Activated CD8-positive, alpha-beta memory T cell treated with anti-CD3 and anti-CD28 coated beads, Interleukin-2, amount 50 U/mL, for 1 hour (primary cell): ENCODE data around the gene PLCB1.

Source experiments
- DNase-seq: peaks from one replicate; pipeline ENCODE4 v3.0.0-alpha.2; 2020; ENCODE audit errors: extremely low read depth

PLCB1 gene

DNA sequence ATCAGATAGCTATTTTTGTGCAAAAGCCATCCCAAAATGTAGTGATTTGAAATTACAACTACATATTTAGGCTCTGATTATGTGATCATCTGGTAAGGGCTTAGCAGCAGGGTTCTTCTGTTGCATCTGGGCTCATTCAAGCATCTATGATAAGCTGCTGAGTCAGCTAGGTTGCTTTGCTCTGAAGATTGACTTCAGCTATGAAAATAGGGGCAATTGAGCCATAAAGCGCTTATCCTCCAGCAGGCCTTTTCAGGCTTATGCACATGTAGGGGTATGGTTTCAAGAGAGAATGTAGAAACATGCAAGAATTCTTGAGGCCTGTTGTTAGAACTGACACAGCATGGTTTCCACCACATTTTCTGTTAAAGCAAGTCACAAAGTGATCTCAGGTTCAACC, 114.1 kb downstream of the PLCB1 start:
- DNase-seq: no peak

DNA sequence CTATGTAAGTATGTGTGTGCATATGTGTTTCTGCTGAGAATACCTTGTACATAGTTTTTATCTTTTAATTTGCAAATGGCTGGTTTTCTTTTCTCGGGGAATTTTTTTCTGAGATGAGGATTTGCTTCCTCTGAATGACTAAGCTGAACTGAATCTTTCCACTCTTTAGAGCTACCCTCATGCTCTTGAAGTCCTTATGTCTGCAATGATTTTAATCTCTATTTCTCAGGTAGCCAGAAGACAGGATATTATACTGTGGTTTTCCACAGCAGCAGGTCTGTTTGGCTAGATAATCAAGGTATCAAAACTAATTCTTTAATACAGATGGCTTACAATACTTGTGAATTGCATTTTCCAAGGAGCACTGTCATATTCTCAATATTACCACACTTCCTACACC, 114.7 kb downstream of the PLCB1 start:
- no peak for DNase-seq

- DNase-seq: no peak
Observed at GRCh38 chr20:8248051-8248450, 116.0 kb downstream of the PLCB1 start.

- no peak for DNase-seq
Observed at GRCh38 chr20:8249634-8250033, 117.6 kb downstream of the PLCB1 start.

DNA sequence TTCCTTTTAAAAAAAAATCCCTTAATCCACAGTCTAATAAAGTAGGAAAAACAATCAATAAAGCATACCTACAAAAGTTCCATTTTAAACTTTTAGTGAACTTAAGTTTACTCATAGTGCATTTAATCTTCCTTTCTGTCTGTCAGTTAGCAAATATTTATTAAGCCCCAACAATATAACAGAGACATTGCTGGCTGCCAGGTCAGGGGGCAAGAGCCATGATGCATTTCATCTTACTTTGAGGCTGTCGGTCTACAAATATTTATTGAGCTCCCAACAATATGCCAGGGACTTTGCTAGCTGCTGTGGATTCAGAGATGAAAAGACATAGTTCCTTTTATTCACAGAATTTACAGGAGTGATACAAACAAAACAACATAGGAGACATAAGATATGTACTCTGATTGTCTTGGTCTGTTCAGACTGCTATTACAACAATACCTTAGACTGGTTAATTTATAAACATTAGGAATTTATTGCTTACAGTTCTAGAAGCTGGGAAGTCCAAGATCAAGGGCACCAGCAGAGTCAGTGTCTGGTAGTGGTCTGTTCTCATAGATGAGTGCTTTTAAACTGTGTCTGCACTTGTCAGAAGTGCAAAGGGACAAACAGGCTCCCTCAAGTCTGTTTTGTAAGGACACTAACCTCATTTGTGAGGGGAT, 118.6 kb downstream of the PLCB1 start:
- no peak for DNase-seq

DNA sequence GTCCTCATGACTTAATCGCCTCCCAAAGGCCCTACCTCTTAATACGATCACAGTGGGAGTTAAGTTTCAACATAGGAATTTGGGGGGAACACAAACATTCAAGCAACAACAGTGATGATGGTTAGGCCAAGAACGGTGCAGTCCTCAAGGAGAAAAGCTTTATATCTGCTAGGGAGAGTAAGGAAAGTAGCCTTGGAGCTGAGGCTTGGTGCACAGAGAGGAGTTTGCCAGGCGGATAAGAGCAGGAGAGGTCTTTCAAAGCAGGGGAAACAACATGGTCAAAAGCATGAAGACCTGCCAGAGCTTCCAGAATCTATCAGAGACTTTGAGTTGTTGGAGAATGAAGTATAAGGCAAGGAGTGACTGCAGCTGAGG, 119.1 kb downstream of the PLCB1 start:
- DNase-seq: no peak

DNA sequence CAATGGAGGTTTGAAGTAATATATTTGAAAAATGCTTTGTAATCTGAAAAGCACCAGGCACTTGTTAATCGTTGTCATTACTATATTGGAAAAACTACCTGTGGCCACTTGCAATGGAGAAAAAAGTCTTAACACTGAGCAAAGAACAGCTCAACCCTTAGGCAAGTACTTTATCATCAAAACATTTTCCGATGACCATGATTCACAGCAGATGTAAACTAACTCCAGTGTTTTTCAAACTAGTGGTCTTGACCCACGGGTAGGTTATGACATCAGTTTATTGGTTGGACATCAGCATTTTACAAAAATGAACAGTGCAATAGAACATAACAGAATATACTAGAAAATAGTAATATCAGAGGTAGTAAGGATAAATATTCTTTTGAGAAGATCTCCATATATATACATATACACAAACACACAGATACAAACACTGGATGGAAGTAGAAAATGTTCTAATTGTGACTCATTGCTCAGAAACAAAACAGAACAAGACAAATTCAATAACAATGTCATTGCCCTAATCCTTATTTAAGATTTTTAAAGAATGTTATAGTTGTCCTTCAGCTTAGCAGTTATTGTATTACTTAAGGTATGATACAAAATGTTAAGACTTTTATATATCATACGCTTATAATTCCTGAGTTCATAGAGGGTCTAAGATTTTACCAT, 123.0 kb downstream of the PLCB1 start:
- no peak for DNase-seq

- no peak for DNase-seq
Observed at GRCh38 chr20:8255945-8256632, 124.0 kb downstream of the PLCB1 start.

DNA sequence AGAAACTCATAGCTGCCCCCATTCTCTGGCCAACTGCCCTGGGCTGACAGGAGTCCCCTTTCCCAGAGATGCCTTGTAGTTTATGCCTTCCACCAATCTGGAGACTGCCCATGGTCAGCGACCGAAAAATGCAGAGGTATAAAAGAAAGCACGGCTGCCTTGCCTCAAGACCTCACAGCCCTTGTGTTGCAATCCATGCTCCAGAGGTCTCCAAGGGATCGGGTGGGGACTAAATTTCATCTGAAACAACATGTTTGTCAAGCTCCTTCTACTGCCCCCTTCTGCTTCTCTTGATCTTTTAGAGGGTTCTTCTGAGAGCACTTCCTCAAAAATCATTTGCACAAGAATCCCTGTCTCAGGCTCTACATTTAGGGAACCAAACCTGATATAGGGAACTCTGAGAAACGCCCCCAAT, 128.8 kb downstream of the PLCB1 start:
- no peak for DNase-seq

GRCh38 chr20:8262721-8263120, 130.7 kb downstream of the PLCB1 start:
- DNase-seq: no peak

- no peak for DNase-seq
Observed at GRCh38 chr20:8265588-8265987, 133.5 kb downstream of the PLCB1 start.

- no peak for DNase-seq
Observed at GRCh38 chr20:8267009-8267408, 134.9 kb downstream of the PLCB1 start.

- DNase-seq: no peak
Observed at GRCh38 chr20:8271727-8272126, 139.7 kb downstream of the PLCB1 start.

DNA sequence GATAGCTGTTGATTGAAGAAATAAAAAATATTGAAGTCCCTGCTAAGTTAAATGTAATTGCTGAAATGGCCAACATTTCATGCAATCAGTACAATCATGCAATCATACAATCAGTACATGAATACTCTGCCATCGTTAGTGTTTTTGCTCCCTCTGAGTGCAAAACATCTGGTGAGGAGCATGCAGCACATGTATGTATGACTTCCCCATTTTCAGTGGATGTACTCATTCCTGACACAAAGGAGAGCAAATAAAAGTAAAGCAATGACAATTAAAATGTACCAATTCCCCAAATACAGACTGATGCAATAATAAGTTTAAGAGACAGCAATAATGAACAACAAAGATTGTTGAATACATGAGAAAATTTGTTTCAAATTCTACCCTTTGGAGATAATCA, 140.7 kb downstream of the PLCB1 start:
- no peak for DNase-seq

DNA sequence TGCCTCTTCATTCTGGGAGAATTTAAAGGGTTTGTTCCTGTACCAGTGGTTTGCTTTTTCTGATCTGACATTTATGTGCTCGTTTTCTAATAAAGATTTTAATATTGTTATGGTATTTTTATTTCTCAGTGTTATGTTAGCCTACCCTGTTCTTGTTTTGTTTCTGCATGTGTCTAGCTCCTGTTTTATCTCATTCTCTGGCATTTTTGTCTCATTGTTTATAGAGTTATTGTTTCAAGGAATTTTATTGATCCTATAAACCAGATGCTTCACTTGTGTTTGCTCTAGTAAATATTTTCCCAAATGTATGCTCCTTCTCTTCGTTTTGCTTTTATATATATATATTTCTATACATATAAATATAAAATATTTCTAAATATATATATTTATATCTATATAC, 152.8 kb downstream of the PLCB1 start:
- DNase-seq: no peak

DNA sequence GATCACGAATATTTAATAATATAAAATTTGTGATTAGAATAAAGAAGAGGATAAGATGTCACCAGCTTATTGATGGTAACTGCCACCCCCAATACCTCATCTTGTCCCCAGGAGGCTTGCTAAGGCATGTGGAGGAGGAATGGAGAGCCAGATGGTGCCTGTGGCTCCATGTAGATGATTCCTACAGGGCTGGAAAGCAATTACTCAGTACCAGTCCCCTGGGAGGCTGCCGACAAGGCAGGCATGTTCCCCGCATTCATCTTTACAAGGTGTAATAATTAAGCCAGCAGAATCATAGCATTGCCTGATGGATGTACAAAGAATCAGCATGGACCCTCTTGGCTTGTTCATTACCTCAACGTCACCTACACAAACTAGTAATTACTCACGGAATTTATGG, 155.3 kb downstream of the PLCB1 start:
- no peak for DNase-seq

DNA sequence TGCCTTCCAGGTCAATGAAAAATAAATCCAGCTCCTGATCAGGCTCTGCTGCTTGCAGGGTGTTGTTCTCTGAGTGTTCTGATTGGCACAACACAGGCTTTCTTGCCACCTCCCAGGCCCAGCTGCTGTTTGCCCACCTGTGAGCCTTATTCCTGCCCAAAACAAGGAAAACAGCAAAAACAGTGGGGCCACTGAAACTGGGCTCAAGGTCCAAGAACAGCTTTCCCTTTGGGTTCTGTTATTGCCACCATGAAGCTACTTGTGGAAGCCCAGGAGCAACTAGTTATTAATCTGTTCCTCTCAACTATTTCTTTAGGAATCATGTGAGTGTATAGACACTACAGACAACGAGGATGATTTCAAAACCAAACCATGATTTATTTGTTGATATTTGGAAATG, 159.1 kb downstream of the PLCB1 start:
- no peak for DNase-seq

DNA sequence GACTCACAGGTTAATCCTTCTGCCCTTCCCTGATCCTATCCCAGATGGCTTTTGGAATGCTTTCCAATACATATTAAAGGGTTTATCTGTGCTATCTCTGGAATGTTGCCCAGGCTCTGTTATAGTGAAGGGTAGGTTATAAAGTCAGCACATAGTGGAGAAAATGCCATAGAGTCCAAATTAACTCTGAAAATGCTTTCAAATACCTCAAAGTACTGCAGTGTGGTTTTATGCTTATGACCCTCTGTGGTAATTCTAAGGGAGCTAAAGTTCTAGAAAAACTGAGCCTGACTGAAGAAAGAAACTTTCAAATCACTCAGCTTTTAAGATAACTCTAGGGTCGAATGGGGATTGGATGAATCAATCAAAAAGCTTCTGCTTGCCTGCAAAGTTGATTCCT, 159.8 kb downstream of the PLCB1 start:
- no peak for DNase-seq

- DNase-seq: no peak
Observed at GRCh38 chr20:8292793-8293192, 160.7 kb downstream of the PLCB1 start.

DNA sequence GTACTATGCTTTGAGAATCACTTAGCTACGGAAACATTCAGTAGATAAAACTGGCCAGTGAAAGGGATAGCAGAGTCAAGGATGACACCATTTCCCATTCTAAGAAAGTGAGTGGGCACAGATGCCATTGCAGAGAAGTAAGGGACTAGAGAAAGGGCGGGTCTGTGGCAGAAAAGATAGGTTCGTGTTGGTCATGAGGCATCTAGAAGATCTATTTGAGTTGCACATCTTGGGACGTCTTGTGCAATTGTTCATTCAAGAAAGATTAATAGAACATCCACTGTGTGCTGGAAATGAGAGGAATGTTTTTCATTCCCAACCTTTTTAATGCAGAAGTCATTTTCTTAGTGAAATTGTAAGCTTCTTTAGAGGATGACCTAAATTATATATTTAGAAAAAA, 161.7 kb downstream of the PLCB1 start:
- DNase-seq: no peak

GRCh38 chr20:8296536-8296935, 164.5 kb downstream of the PLCB1 start:
- no peak for DNase-seq

DNA sequence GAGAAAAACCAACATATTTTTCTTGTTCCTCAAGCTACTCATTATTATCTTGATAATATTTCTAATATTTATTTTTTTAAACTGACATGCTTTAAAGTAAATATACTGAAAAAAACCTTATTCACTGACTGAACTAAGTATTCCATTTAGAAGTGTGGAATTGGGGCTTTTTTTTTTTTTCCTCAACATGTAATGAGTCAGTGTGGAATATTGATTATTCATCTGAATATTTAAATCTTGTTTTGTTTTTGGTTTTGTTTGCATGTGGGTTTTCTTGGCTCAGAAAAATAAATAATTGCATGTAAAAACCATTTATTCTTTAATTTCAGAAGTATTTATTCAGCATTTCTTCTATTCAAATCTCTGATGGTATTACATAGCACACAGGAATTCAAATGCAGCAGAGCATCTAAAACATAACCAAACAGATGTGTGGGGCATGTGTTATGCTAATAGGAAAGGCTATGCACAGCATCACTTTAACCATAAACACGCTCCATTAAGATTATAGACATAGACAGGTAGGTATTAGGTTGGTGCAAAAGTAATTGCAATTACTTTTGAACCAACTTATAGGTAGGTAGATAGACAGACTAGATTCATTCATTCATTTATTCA, 166.5 kb downstream of the PLCB1 start:
- no peak for DNase-seq

- DNase-seq: no peak
Observed at GRCh38 chr20:8299921-8300320, 167.9 kb downstream of the PLCB1 start.
